H1 (cell line): Measurements from ENCODE around the gene CTSA. TPM values are rescaled to one million over a fixed set of nuclear protein-coding genes. Genes with fewer than 3 reads are reported as not detected.
"Not testable (repeated sequence)": the region's sequence is repeated elsewhere in the genome, so short reads cannot be mapped to it uniquely, and the experiment has no call there.

Source experiments
- CTCF ChIA-PET: fragments of 300-600 bp; sonication (Branson Sonifier 250); formaldehyde crosslinking; loops from one replicate; lab custom pipeline; 2021; ENCODE audit not compliant: partially characterized antibody; lab: Charles Lee
- POLR2A ChIA-PET: fragments of 300-600 bp; sonication (Branson Sonifier 250); formaldehyde crosslinking; loops from one replicate; lab custom pipeline; 2021; ENCODE audit warnings: inconsistent platforms; ENCODE audit not compliant: partially characterized antibody; lab: Charles Lee
- DNase-seq, 2 experiments: peaks; one replicate each; pipeline versions ENCODE4 v3.0.0 to v3.0.0-alpha.2; 2010 to 2022; ENCODE audit warnings: low spot score in 2 of 2, low read depth in 1 of 2, mixed read lengths in 1 of 2
- FAIRE-seq: peaks from 2 replicates; lab custom pipeline; 2011; peaks lifted over from hg19 to GRCh38; lab: Jason Lieb, UNC
- H2AFZ ChIP-seq: 2 replicates; pipeline ENCODE4 v1.8.1; 2012; ENCODE audit warnings: low read length, inconsistent platforms
- H2AK5ac ChIP-seq: 2 replicates; pipeline ENCODE4 v1.6.1; 2013; ENCODE audit warnings: low read depth, low read length
- H2BK120ac ChIP-seq: replicated peaks from 2 replicates; pipeline ENCODE3; 2013; ENCODE audit warnings: low read depth, low read length, inconsistent platforms
- H2BK12ac ChIP-seq: 2 replicates; pipeline ENCODE4 v1.6.1; 2013; ENCODE audit warnings: low read depth, low read length
- H2BK15ac ChIP-seq: 2 replicates; pipeline ENCODE4 v1.6.1; 2013; ENCODE audit warnings: low read length
- H2BK20ac ChIP-seq: 2 replicates; pipeline ENCODE4 v1.6.1; 2013; ENCODE audit warnings: low read length
- H2BK5ac ChIP-seq: 2 replicates; pipeline ENCODE4 v1.6.1; 2013; ENCODE audit warnings: low read depth, low read length
- H3K14ac ChIP-seq: 2 replicates; pipeline ENCODE4 v1.6.1; 2013; ENCODE audit warnings: inconsistent platforms; ENCODE audit not compliant: insufficient read length
- H3K18ac ChIP-seq: 2 replicates; pipeline ENCODE4 v1.6.1; 2013; ENCODE audit warnings: low read length; ENCODE audit errors: extremely low read depth
- H3K23ac ChIP-seq: 2 replicates; pipeline ENCODE4 v1.6.1; 2013; ENCODE audit warnings: inconsistent platforms; ENCODE audit not compliant: insufficient read length
- H3K23me2 ChIP-seq: 2 replicates; pipeline ENCODE4 v1.6.1; 2013; ENCODE audit warnings: low read depth, low read length
- H3K27ac ChIP-seq: 2 replicates; pipeline ENCODE4 v1.6.1; 2011; ENCODE audit warnings: low read depth, low read length, inconsistent platforms
- H3K27me3 ChIP-seq, 4 experiments: replicated peaks in 1 of 4; 1 replicate in 1 of 4; 2 replicates in 3 of 4; pipeline versions ENCODE4 v1.6.1 to v1.8.1; 2011 to 2013; ENCODE audit warnings: low read length in 3 of 4, mild to moderate bottlenecking in 3 of 4, inconsistent platforms in 2 of 4, mixed read lengths in 2 of 4, moderate library complexity in 1 of 4; ENCODE audit not compliant: control insufficient read depth in 3 of 4, insufficient read depth in 3 of 4; ENCODE audit errors: extremely low read depth in 1 of 4
- H3K36me3 ChIP-seq, 4 experiments: 2 replicates each; pipeline versions ENCODE4 v1.6.1 to v1.8.1; 2011 to 2013; ENCODE audit warnings: mild to moderate bottlenecking in 4 of 4, low read length in 3 of 4, moderate library complexity in 2 of 4, control low read depth in 1 of 4, inconsistent platforms in 1 of 4; ENCODE audit not compliant: insufficient read depth in 4 of 4, control insufficient read depth in 2 of 4
- H3K4ac ChIP-seq: replicated peaks from 2 replicates; pipeline ENCODE3; 2013; ENCODE audit warnings: low read length, low read depth, mixed read lengths, inconsistent platforms; ENCODE audit not compliant: insufficient read length
- H3K4me1 ChIP-seq, 4 experiments: replicated peaks in 1 of 4; 1 replicate in 1 of 4; 2 replicates in 3 of 4; pipeline versions ENCODE4 v1.6.1 to v1.8.1; 2011 to 2013; ENCODE audit warnings: low read length in 3 of 4, inconsistent platforms in 2 of 4, mixed read lengths in 1 of 4; ENCODE audit not compliant: insufficient read depth in 4 of 4, control insufficient read depth in 3 of 4
- H3K4me2 ChIP-seq, 2 experiments: 2 replicates each; pipeline versions ENCODE4 v1.6.1 to v1.8.1; 2011 to 2013; ENCODE audit warnings: low read depth in 2 of 2, low read length in 2 of 2, control low read depth in 1 of 2, inconsistent platforms in 1 of 2, mild to moderate bottlenecking in 1 of 2; ENCODE audit not compliant: insufficient read depth in 1 of 2
- H3K4me3 ChIP-seq, 4 experiments: fragments of 200-600, 300-600 bp in 1 of 4; sonication (generic), shearing (Covaris generic), sonication (Bioruptor Twin) in 1 of 4; 2 replicates each; pipeline versions ENCODE4 v1.5.1 to v1.8.1; 2011 to 2016; ENCODE audit warnings: low read length in 4 of 4, low read depth in 3 of 4, control low read depth in 2 of 4, inconsistent platforms in 2 of 4, mild to moderate bottlenecking in 2 of 4, mixed read lengths in 1 of 4, moderate library complexity in 1 of 4; ENCODE audit not compliant: insufficient read depth in 2 of 4; ENCODE audit errors: extremely low read depth in 1 of 4
- H3K56ac ChIP-seq: replicated peaks from 2 replicates; pipeline ENCODE3; 2013; ENCODE audit warnings: low read depth, mild to moderate bottlenecking, mixed read lengths, low read length, inconsistent platforms; ENCODE audit not compliant: insufficient read length
- H3K79me1 ChIP-seq: 2 replicates; pipeline ENCODE4 v1.6.1; 2013; ENCODE audit warnings: low read depth, low read length, control low read depth
- H3K79me2 ChIP-seq, 2 experiments: 2 replicates each; pipeline versions ENCODE4 v1.6.1 to v1.8.1; 2012 to 2013; ENCODE audit warnings: low read length in 2 of 2, mild to moderate bottlenecking in 2 of 2, inconsistent platforms in 1 of 2; ENCODE audit not compliant: insufficient read depth in 2 of 2, control insufficient read depth in 1 of 2
- H3K9ac ChIP-seq, 4 experiments: replicated peaks in 1 of 4; 1 replicate in 1 of 4; 2 replicates in 3 of 4; pipeline versions ENCODE4 v1.6.1 to v1.8.1; 2011 to 2013; ENCODE audit warnings: low read depth in 3 of 4, low read length in 3 of 4, control low read depth in 2 of 4, mild to moderate bottlenecking in 2 of 4, moderate library complexity in 2 of 4, inconsistent platforms in 1 of 4; ENCODE audit errors: extremely low read depth in 1 of 4
- H3K9me3 ChIP-seq, 2 experiments: 2 replicates each; pipeline versions ENCODE4 v1.6.1 to v1.8.1; 2012 to 2013; ENCODE audit warnings: mild to moderate bottlenecking in 2 of 2, moderate library complexity in 2 of 2, control low read depth in 1 of 2, inconsistent platforms in 1 of 2, low read depth in 1 of 2, low read length in 1 of 2, mixed read lengths in 1 of 2; ENCODE audit not compliant: insufficient read depth in 2 of 2
- H4K20me1 ChIP-seq, 2 experiments: replicated peaks in 1 of 2; 2 replicates each; pipeline versions ENCODE3 to v1.8.1; 2011 to 2013; ENCODE audit warnings: inconsistent platforms in 2 of 2, low read length in 2 of 2, mild to moderate bottlenecking in 1 of 2; ENCODE audit not compliant: insufficient read depth in 2 of 2, control insufficient read depth in 1 of 2
- H4K5ac ChIP-seq: 2 replicates; pipeline ENCODE4 v1.6.1; 2013; ENCODE audit warnings: low read length, low read depth, mixed read lengths, inconsistent platforms; ENCODE audit not compliant: insufficient read length
- H4K8ac ChIP-seq: 2 replicates; pipeline ENCODE4 v1.8.0; 2013; ENCODE audit warnings: mild to moderate bottlenecking, moderate library complexity, low read length, inconsistent platforms; ENCODE audit not compliant: insufficient read depth; ENCODE audit errors: extremely low read depth
- H4K91ac ChIP-seq: replicated peaks from 2 replicates; pipeline ENCODE3; 2013; ENCODE audit warnings: low read length, mixed read lengths, inconsistent platforms; ENCODE audit not compliant: insufficient read length
- WGBS, 2 experiments: shearing (Covaris generic) in 1 of 2; methylation state at CpG; one replicate each; pipeline versions ENCODE4 v1.1.6 to v1.1.7; 2013 to 2015; ENCODE audit warnings: low lambda C conversion rate in 2 of 2, mixed read lengths in 2 of 2, inconsistent platforms in 1 of 2, low coverage in 1 of 2, missing lambda C conversion rate in 1 of 2; ENCODE audit not compliant: insufficient replicate concordance in 2 of 2, insufficient coverage in 1 of 2, insufficient read length in 1 of 2; ENCODE audit errors: extremely low coverage in 1 of 2, missing lambda C conversion rate in 1 of 2; 5-methylcytosine and 5-hydroxymethylcytosine counted together
- polyA plus RNA-seq, 7 experiments: library from polyadenylated mRNA; depleted of rRNA in 3 of 7; stranded (reverse) in 5 of 7; unstranded in 2 of 7; fragments of >200 nt in 5 of 7; fragments of 200-250 nt in 2 of 7; gene quantifications; 1 replicate in 5 of 7; 2 replicates in 1 of 7; 4 replicates in 1 of 7; pipeline versions ENCODE4 v1.2.1 to v1.2.3, GENCODE V29; 2011 to 2013; ENCODE audit warnings: missing spikeins in 2 of 7, mixed read lengths in 2 of 7
- total RNA-seq: library from RNA; stranded (reverse); fragmentation: NEBNext Ultra II Directional; extraction: Animal tissue kit (Norgen Biotek cat#: 25700); gene quantifications from 2 replicates; pipeline ENCODE4 v1.2.1, GENCODE V29; 2021

The CTSA gene
- total and polyA plus RNA-seq, 2 of the 8 experiments (the other 6 are each of a cell fraction or from before 2014, with no cell fraction given): 49.7 to 74.0 TPM

- not testable (repeated sequence) for H2BK20ac ChIP-seq, H3K36me3 ChIP-seq, H3K4ac ChIP-seq, H3K9ac ChIP-seq, H3K56ac ChIP-seq, H3K4me2 ChIP-seq, H4K91ac ChIP-seq, H3K14ac ChIP-seq, H3K23me2 ChIP-seq, H2BK12ac ChIP-seq, DNase-seq, H3K4me3 ChIP-seq, H4K20me1 ChIP-seq, H2AK5ac ChIP-seq, H3K79me1 ChIP-seq, H4K5ac ChIP-seq, H3K9me3 ChIP-seq, H3K27ac ChIP-seq, H3K23ac ChIP-seq, H3K4me1 ChIP-seq, H4K8ac ChIP-seq, H3K79me2 ChIP-seq, H2BK15ac ChIP-seq, H2BK120ac ChIP-seq, H2BK5ac ChIP-seq, H3K18ac ChIP-seq, H3K27me3 ChIP-seq, H2AFZ ChIP-seq, FAIRE-seq
- CTCF ChIA-PET: interaction anchor here (0.7 to 1.8 kb wide), 4 partner anchors 16 to 95 kb away, joined by 3 to 5 read pairs (median 4); no protein-coding TSS in a partner anchor
- POLR2A ChIA-PET: interaction anchor here (0.8 to 8.1 kb wide), 9 partner anchors 8 to 61 kb away, joined by 3 to 39 read pairs (median 4); partner anchors contain the start of genes ACOT8, NEURL2, UBE2C and ZSWIM1
- 95% methylated on average over 10 of the region's 10 CpGs; no CpG with 5 or more reads in 1 of the 2 experiments for WGBS, 2 experiments
Observed at GRCh38 chr20:45874104-45874481, 17.0 kb upstream of the CTSA start.
